Central memory CD8-positive, alpha-beta T cell (primary cell): ENCODE measurements around the gene MYO3B.

Experiments
- ATAC-seq: fragments of 150-1000 bp; cut with Tn5 transposase; replicated peaks from 2 replicates; pipeline ENCODE4 v1.10.0; 2022; ENCODE audit warnings: mild to moderate bottlenecking, moderate FRiP score, moderate number of reproducible peaks; ENCODE audit not compliant: poor library complexity, severe bottlenecking; ENCODE audit errors: extremely low read depth
- DNase-seq, 2 donors: peaks; one replicate each; pipeline ENCODE4 v3.0.0; 2021; ENCODE audit warnings: low spot score in 2 of 2
- H3K27ac Mint-ChIP-seq: one replicate; pipeline ENCODE4 v1.8.0; 2022; ENCODE audit warnings: low read depth, mild to moderate bottlenecking, moderate library complexity, mixed read lengths
- H3K27me3 Mint-ChIP-seq: one replicate; pipeline ENCODE4 v1.8.0; 2022; ENCODE audit warnings: mixed read lengths
- H3K36me3 Mint-ChIP-seq: one replicate; pipeline ENCODE4 v1.8.0; 2022; ENCODE audit warnings: mild to moderate bottlenecking, moderate library complexity, mixed read lengths; ENCODE audit not compliant: insufficient read depth
- H3K4me1 Mint-ChIP-seq: one replicate; pipeline ENCODE4 v1.8.0; 2022; ENCODE audit warnings: mixed read lengths
- H3K4me3 Mint-ChIP-seq: one replicate; pipeline ENCODE4 v1.8.0; 2022; ENCODE audit warnings: mild to moderate bottlenecking, moderate library complexity, mixed read lengths
- H3K9me3 Mint-ChIP-seq: one replicate; pipeline ENCODE4 v1.8.0; 2022; ENCODE audit warnings: mixed read lengths

The MYO3B gene

DNA sequence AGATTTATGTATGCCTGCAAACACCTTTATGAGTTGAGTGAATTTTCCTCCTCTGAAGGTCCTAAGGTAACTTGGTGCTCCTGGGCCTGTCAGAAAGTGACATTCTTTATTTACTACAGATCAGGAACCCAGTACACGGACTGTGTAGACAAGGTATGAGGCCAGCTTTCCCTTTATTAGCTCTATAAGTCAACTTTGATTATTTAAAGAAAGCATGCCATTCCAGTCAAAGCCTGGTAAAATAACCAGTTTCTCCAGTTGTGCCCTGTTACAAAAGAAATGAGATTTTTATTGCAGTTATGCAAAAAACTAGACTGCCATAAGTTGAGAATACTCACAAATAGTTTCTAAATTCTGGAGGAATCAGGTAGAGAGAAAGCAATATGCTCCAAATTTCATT is 271.1 kb downstream of the MYO3B start:
- Mint-ChIP-seq H3K4me3 (no peak overlapping the region), H3K4me1 (no peaks in the 10 kb centered on the region), H3K27me3 (peaks cover 17% of the 10 kb centered on the region), H3K27ac (no peak overlapping the region), H3K36me3 (peaks cover under 1% of the 10 kb centered on the region), H3K9me3 (no peaks in the 10 kb centered on the region)
- ATAC-seq (no peak), DNase-seq (no peak)

DNA sequence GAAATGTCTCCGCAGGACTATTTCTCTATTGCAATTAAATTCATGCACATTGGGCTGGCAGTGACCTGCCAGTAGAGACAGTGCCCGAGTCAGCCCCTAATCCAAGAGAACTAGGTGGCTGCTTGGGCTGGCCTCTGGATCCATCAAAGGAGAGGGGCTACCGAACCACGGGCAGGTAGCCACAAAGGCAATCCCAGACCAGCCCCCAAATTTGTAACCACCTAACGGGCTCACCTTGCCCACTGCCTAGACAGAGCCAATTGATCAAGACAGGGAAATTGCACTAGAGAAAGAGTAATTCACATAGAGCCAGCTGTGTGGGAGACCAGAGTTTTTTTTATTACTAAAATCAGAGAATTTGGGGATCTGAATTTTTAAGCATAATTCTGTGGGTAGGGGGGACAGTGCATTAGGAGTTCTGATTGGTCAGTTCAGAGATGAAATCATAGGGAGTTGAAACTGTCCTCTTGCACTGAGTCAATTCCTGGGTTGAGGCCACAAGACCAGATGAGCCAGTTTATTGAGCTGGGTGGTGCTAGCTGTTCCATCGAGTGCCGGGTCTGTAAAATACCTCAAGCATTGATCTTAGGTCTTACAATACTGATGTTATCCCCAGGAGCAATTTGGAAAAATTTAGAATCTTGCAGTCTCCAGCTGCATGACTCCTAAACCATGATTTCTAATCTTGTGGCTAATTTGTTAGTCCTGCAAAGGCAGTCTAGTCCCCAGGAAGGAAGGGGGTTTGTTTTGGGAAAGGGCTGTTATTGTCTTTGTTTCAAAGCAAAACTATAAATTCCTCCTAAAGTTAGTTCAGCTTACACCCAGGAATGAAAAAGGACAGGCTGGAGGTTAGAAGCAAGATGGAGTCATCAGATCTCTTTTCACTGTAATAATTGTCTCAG is 276.8 kb downstream of the MYO3B start:
- Mint-ChIP-seq H3K27me3 (no peaks in the 10 kb centered on the region), H3K9me3 (no peaks in the 10 kb centered on the region), H3K4me1 (no peaks in the 10 kb centered on the region), H3K27ac (no peak overlapping the region), H3K36me3 (peaks cover 4% of the 10 kb centered on the region), H3K4me3 (no peak overlapping the region)
- no peak for DNase-seq
- no peak for ATAC-seq

- H3K27ac Mint-ChIP-seq: no peak overlapping the region
- H3K36me3 Mint-ChIP-seq: peaks cover 4% of the 10 kb centered on the region
- H3K4me1 Mint-ChIP-seq: no peaks in the 10 kb centered on the region
- DNase-seq (no peak), ATAC-seq (no peak)
- no peaks in the 10 kb centered on the region for H3K9me3 Mint-ChIP-seq
- no peaks in the 10 kb centered on the region for H3K27me3 Mint-ChIP-seq
- H3K4me3 Mint-ChIP-seq: no peak overlapping the region
Observed at GRCh38 chr2:170455617-170456426, 277.9 kb downstream of the MYO3B start.

DNA sequence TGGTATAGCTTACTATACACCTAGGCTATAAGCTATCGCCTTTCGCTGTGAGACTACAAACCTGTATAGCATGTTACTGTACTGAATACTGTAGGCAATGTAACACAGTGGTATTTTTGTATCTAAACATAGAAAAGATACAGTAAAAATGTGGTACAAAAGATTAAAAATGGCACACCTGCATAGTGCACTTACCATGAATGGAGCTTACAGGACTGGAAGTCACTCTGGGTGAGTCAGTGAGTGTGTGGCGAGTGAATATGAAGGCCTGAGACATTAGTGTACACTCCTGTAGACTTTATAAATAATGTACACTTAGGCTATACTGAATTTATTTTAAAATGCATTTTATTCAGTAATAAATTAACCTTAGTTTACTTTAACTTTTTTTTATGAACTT is 279.0 kb downstream of the MYO3B start:
- no peaks in the 10 kb centered on the region for H3K4me1 Mint-ChIP-seq

GRCh38 chr2:170457742-170458141 is 279.8 kb downstream of the MYO3B start:
- Mint-ChIP-seq H3K36me3 (peaks cover 4% of the 10 kb centered on the region), H3K4me3 (no peak overlapping the region), H3K27me3 (no peaks in the 10 kb centered on the region), H3K9me3 (no peaks in the 10 kb centered on the region), H3K4me1 (no peaks in the 10 kb centered on the region), H3K27ac (no peak overlapping the region)
- no peak for DNase-seq
- ATAC-seq: no peak

More for the DNA sequence above, 279.0 kb downstream of the MYO3B start:
- ATAC-seq (no peak), DNase-seq (no peak)
- Mint-ChIP-seq H3K4me3 (no peak overlapping the region), H3K27me3 (no peaks in the 10 kb centered on the region), H3K9me3 (no peaks in the 10 kb centered on the region), H3K27ac (no peak overlapping the region), H3K36me3 (peaks cover 4% of the 10 kb centered on the region)

- H3K9me3 Mint-ChIP-seq: no peaks in the 10 kb centered on the region
- no peak overlapping the region for H3K27ac Mint-ChIP-seq
Observed at GRCh38 chr2:170461889-170462288, 283.9 kb downstream of the MYO3B start.

DNA sequence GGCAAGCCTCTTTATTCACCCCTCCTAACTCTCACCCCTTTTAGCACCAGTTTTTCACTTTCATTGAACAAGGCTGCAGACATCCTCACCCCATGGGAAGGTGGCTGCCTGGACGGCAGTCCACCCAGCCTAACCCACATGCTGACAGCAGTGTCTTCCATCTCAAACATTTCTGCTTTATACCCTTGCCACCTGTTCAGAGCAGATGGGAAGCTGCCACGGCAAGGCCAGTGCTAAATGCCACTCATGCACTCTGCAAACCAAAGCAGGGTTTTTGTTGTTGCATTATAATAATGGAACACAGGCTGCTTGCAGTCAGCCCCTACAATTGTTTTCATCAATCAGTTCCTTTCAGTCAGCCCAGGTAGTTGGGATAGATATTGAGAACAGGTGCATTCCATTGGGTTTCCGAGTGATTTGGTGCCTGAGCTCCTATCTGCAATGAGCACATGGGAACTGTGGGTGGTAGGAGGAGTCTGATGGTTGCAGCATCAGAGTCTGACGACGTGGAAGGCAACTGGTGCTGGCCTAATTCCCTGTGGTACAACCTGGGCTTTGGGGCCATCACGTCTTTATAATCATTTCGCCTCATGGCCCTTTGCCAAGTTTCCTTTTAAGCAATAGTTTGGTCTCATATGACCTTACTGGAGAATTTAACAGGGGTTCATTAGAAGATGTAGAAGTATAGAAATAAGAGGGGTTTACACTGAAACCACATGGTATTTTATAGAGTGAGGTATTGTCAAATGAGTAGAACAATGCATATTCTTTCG is 284.7 kb downstream of the MYO3B start:
- Mint-ChIP-seq H3K9me3 (no peaks in the 10 kb centered on the region), H3K27me3 (no peaks in the 10 kb centered on the region), H3K27ac (no peak overlapping the region), H3K36me3 (no peaks in the 10 kb centered on the region), H3K4me1 (no peaks in the 10 kb centered on the region), H3K4me3 (no peak overlapping the region)
- ATAC-seq (no peak), DNase-seq (no peak)

More at GRCh38 chr2:170461889-170462288, 283.9 kb downstream of the MYO3B start:
- DNase-seq (no peak), ATAC-seq (no peak)
- Mint-ChIP-seq H3K4me1 (no peaks in the 10 kb centered on the region), H3K27me3 (no peaks in the 10 kb centered on the region), H3K4me3 (no peak overlapping the region), H3K36me3 (no peaks in the 10 kb centered on the region)

GRCh38 chr2:170463206-170463537 is 285.2 kb downstream of the MYO3B start:
- H3K27ac Mint-ChIP-seq: no peak overlapping the region
- ATAC-seq: no peak

GRCh38 chr2:170464268-170464667 is 286.3 kb downstream of the MYO3B start:
- no peaks in the 10 kb centered on the region for H3K4me1 Mint-ChIP-seq
- no peak overlapping the region for H3K4me3 Mint-ChIP-seq
- DNase-seq (no peak), ATAC-seq (no peak)
- H3K9me3 Mint-ChIP-seq: no peaks in the 10 kb centered on the region
- no peaks in the 10 kb centered on the region for H3K36me3 Mint-ChIP-seq
- H3K27me3 Mint-ChIP-seq: no peaks in the 10 kb centered on the region
- H3K27ac Mint-ChIP-seq: no peak overlapping the region

More at GRCh38 chr2:170463206-170463537, 285.2 kb downstream of the MYO3B start:
- DNase-seq: no peak
- Mint-ChIP-seq H3K9me3 (no peaks in the 10 kb centered on the region), H3K36me3 (no peaks in the 10 kb centered on the region), H3K4me3 (no peak overlapping the region), H3K4me1 (no peaks in the 10 kb centered on the region), H3K27me3 (no peaks in the 10 kb centered on the region)

DNA sequence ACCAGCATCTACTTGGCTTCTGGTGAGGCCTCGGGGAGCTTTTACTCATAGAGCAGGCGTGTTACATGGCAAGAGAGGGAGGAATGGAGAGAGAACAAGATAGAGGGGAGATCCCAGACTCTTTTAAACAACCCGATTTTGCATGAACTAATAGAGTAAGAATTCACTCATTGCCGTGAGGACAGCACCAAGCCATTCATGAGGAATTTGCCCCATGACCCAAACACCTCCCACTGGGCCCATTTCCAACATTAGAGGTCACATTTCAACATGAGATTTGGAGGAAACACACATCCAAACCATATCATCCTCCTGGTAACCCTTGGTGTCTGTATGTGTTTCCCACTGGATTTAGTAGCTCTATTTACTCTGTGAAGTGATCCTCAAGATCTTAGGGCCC is 287.3 kb downstream of the MYO3B start:
- DNase-seq (no peak), ATAC-seq (no peak)
- Mint-ChIP-seq H3K27me3 (no peaks in the 10 kb centered on the region), H3K27ac (no peak overlapping the region), H3K4me3 (no peak overlapping the region), H3K36me3 (no peaks in the 10 kb centered on the region), H3K4me1 (no peaks in the 10 kb centered on the region), H3K9me3 (no peaks in the 10 kb centered on the region)

DNA sequence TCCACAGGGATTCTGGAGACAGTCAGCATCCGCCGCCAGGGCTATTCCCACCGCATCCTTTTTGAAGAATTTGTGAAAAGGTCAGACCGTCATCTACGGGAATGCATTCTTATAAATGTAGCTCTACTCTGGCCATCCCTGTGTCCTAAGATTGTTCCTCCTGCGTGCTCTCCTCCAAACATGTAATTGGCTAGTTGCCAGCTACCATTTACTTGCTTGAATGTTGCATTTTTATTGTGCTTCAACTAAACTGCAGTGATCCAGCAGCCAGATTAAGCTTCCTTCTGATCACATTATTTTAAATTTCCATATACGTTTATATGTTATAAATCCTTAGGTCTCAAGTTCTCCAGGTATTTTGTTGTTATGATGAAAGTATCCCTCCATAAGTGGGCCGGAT is 288.7 kb downstream of the MYO3B start:
- ATAC-seq: no peak
- H3K27ac Mint-ChIP-seq: no peak overlapping the region
- H3K27me3 Mint-ChIP-seq: no peaks in the 10 kb centered on the region
- no peak overlapping the region for H3K4me3 Mint-ChIP-seq
- no peaks in the 10 kb centered on the region for H3K36me3 Mint-ChIP-seq
- H3K4me1 Mint-ChIP-seq: no peaks in the 10 kb centered on the region
- H3K9me3 Mint-ChIP-seq: no peaks in the 10 kb centered on the region
- DNase-seq: no peak

DNA sequence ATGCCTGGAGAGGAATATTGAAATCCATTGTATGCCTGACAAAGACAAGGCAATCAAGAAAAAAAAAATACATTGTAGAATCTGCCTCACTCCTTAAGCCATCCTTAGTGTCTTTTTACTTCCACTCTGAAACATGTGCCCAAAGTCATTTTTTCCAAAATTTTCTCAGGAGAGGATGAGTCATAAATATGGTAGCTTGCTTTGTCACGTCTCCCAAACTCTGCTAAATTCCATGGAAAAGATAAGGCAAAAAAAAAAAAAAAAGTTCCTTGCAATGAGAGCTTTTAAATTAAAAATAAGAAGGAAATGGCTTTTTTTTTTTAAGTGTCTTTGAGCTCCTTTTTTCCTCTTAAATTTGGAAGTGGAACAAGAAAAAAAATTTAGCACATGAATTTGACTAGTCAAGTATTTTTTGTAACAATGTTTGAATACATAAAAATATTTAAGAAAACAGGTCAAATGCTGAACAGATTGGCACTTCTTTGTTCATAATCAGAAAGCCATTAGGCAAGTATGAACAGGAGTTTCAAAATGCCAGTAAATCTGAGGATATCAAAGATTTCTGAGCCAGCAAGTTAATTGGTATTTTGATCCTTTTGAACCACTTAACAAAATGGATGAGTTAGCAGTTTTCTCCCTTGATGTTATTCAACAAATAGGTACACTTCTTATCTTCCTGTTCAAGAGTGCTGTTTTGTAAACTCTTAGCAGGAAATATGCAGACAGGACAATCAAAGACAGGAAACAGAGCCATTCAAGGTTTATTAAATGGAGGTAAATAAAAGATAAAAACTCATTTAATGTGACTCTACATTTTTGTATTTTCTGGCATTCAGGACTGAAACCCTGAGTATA is 289.8 kb downstream of the MYO3B start:
- Mint-ChIP-seq H3K4me1 (no peaks in the 10 kb centered on the region), H3K4me3 (no peak overlapping the region), H3K36me3 (no peaks in the 10 kb centered on the region), H3K27me3 (no peaks in the 10 kb centered on the region), H3K27ac (no peak overlapping the region), H3K9me3 (no peaks in the 10 kb centered on the region)
- DNase-seq (no peak), ATAC-seq (no peak)
